Vagina (tissue), 2 donors: Measurements from ENCODE around the gene CKB.

ENCODE experiments used
- CTCF ChIP-seq, 3 experiments: fragments of 450-650 bp in 2 of 3; fragments of 200-600 bp in 1 of 3; sonication (generic) in 1 of 3; IDR thresholded peaks; one replicate each; pipeline ENCODE4 v1.5.1; 2017 to 2019; ENCODE audit warnings: antibody characterized with exemption in 3 of 3, mild to moderate bottlenecking in 2 of 3, moderate library complexity in 2 of 3
- POLR2A ChIP-seq, 2 donors: fragments of 450-650 bp; IDR thresholded peaks; one replicate each; pipeline ENCODE4 v1.6.1; 2017; ENCODE audit warnings: antibody characterized with exemption in 2 of 2, mild to moderate bottlenecking in 2 of 2, moderate library complexity in 2 of 2
- POLR2AphosphoS5 ChIP-seq, 2 donors: sonication (generic); formaldehyde crosslinking; IDR thresholded peaks; one replicate each; pipeline ENCODE4 v1.9.0; 2017; ENCODE audit warnings: antibody characterized with exemption in 2 of 2, mild to moderate bottlenecking in 2 of 2, low read depth in 1 of 2; ENCODE audit not compliant: insufficient read depth in 1 of 2

GRCh38 chr14:103544388-103545218 lies 22.0 kb upstream of the CKB start:
- TF ChIP-seq CTCF (IDR thresholded peaks at IDR 0.05): no peak
- TF ChIP-seq POLR2A (IDR thresholded peaks at IDR 0.05): no peak
- peak in 1 of 2 donors; percentile 51 for TF ChIP-seq POLR2AphosphoS5 (IDR thresholded peaks at IDR 0.05; ENCODE audit: insufficient read depth in 1 of 2, low read depth in 1 of 2)
